ENCODE measurements around the gene GJA10.

The GJA10 gene

DNA sequence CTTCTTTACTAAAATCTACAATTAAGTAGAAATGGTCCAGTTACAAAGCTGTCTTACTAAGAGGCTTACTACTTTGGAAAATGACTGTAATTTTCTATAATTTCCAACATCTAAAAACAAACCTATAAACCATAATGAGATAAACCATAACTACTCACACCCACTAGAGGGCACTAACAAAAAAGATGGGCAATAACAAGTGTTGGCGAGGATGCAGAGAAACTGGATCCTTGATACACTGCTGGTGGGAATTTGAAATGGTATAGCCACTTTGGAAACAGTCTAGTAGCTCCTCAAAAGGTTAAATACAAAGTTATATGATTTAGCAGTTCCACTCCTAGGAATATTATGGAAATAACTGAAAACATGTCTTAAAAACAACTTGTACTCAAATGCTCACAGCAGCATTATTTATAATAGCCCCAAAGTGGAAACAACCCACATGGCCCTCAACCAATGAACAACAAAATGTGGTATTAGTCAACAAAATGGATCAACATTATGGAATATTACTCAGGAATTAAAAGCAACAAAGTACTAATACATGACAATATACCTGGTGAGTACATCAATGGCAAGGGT, 50.6 kb downstream of the GJA10 start:
- DNase-seq (ENCODE audit: low spot score), result no peak
